CD14-positive monocyte (primary cell): ENCODE data around the gene STARD10. TPM values are rescaled to one million over a fixed set of nuclear protein-coding genes. Genes with fewer than 3 reads are reported as not detected.

Experiments
- DNase-seq, 3 donors: peaks; one replicate each; pipeline ENCODE4 v3.0.0-alpha.2; 2011 to 2022
- H2AFZ ChIP-seq: 2 replicates; pipeline ENCODE4 v1.6.0; 2012; ENCODE audit warnings: mild to moderate bottlenecking, low read depth, low read length, inconsistent platforms; ENCODE audit not compliant: insufficient read depth, poor library complexity, severe bottlenecking
- H3K27ac ChIP-seq, 2 donors: 1 replicate in 1 of 2; 2 replicates in 1 of 2; pipeline ENCODE4 v1.5.1; 2012 to 2013; ENCODE audit warnings: low read length in 2 of 2, control low read depth in 1 of 2, inconsistent platforms in 1 of 2, low read depth in 1 of 2, mild to moderate bottlenecking in 1 of 2
- H3K27me3 ChIP-seq, 2 donors: one replicate each; pipeline versions ENCODE4 v1.6.0 to v1.6.1; 2011 to 2013; ENCODE audit warnings: low read length in 2 of 2; ENCODE audit not compliant: control insufficient read depth in 2 of 2, insufficient read depth in 2 of 2
- H3K36me3 ChIP-seq, 2 donors: replicated peaks in 1 of 2; 1 replicate in 1 of 2; 2 replicates in 1 of 2; pipeline versions ENCODE4 v1.5.1 to v1.6.1; 2012 to 2013; ENCODE audit warnings: low read length in 2 of 2, control low read depth in 1 of 2, inconsistent platforms in 1 of 2, mild to moderate bottlenecking in 1 of 2; ENCODE audit not compliant: insufficient read depth in 2 of 2, control insufficient read depth in 1 of 2
- H3K4me1 ChIP-seq, 2 donors: 1 replicate in 1 of 2; 2 replicates in 1 of 2; pipeline versions ENCODE4 v1.5.1 to v1.6.1; 2012 to 2013; ENCODE audit warnings: low read length in 2 of 2, control low read depth in 1 of 2, inconsistent platforms in 1 of 2, mild to moderate bottlenecking in 1 of 2, moderate library complexity in 1 of 2; ENCODE audit not compliant: insufficient read depth in 2 of 2, control insufficient read depth in 1 of 2
- H3K4me2 ChIP-seq: replicated peaks from 2 replicates; pipeline ENCODE3; 2012; ENCODE audit warnings: low read length, moderate library complexity, mild to moderate bottlenecking; ENCODE audit not compliant: poor library complexity, severe bottlenecking; ENCODE audit errors: extremely low read depth
- H3K4me3 ChIP-seq, 3 experiments: fragments of 200-600 bp in 1 of 3; sonication (generic) in 1 of 3; replicated peaks in 1 of 3; 1 replicate in 2 of 3; 2 replicates in 1 of 3; pipeline ENCODE4 v1.5.1; 2011 to 2013; ENCODE audit warnings: low read length in 3 of 3, mild to moderate bottlenecking in 3 of 3, control low read depth in 2 of 3, low read depth in 2 of 3, inconsistent platforms in 1 of 3, moderate library complexity in 1 of 3
- H3K79me2 ChIP-seq: 2 replicates; pipeline ENCODE4 v1.6.0; 2012; ENCODE audit warnings: mild to moderate bottlenecking, control low read depth, inconsistent platforms, low read length, moderate library complexity; ENCODE audit not compliant: insufficient read depth
- H3K9ac ChIP-seq: 2 replicates; pipeline ENCODE4 v1.6.0; 2017; ENCODE audit warnings: low read length, mild to moderate bottlenecking; ENCODE audit not compliant: insufficient read depth, poor library complexity, severe bottlenecking
- H3K9me3 ChIP-seq, 2 donors: replicated peaks in 1 of 2; 1 replicate in 1 of 2; 2 replicates in 1 of 2; pipeline versions ENCODE4 v1.5.1 to v1.6.1; 2012 to 2013; ENCODE audit warnings: low read length in 2 of 2, control low read depth in 1 of 2; ENCODE audit not compliant: control insufficient read depth in 1 of 2, insufficient read depth in 1 of 2
- H4K20me1 ChIP-seq: 2 replicates; pipeline ENCODE4 v1.6.0; 2012; ENCODE audit warnings: mild to moderate bottlenecking, low read length, control low read depth, moderate library complexity; ENCODE audit not compliant: insufficient read depth
- H3K27ac Mint-ChIP-seq, 7 donors: one replicate each; pipeline ENCODE4 v1.8.0; 2020; ENCODE audit warnings: mild to moderate bottlenecking in 7 of 7, mixed read lengths in 7 of 7, moderate library complexity in 6 of 7, inconsistent platforms in 2 of 7
- H3K27me3 Mint-ChIP-seq, 3 donors: one replicate each; pipeline ENCODE4 v1.8.0; 2021 to 2022; ENCODE audit warnings: low read depth in 3 of 3, mild to moderate bottlenecking in 3 of 3, mixed read lengths in 3 of 3, moderate library complexity in 3 of 3, inconsistent platforms in 1 of 3
- H3K36me3 Mint-ChIP-seq, 2 donors: one replicate each; pipeline ENCODE4 v1.8.0; 2020; ENCODE audit warnings: mixed read lengths in 2 of 2, inconsistent platforms in 1 of 2, mild to moderate bottlenecking in 1 of 2
- H3K4me1 Mint-ChIP-seq: one replicate; pipeline ENCODE4 v1.8.0; 2020; ENCODE audit warnings: mild to moderate bottlenecking, mixed read lengths
- H3K4me3 Mint-ChIP-seq, 2 donors: one replicate each; pipeline ENCODE4 v1.8.0; 2020; ENCODE audit warnings: mild to moderate bottlenecking in 2 of 2, mixed read lengths in 2 of 2, moderate library complexity in 1 of 2
- H3K9me3 Mint-ChIP-seq, 7 donors: one replicate each; pipeline ENCODE4 v1.8.0; 2020 to 2022; ENCODE audit warnings: mixed read lengths in 7 of 7, mild to moderate bottlenecking in 6 of 7, moderate library complexity in 6 of 7, inconsistent platforms in 2 of 7
- WGBS: methylation state at CpG from one replicate; pipeline ENCODE4 v1.1.5; 2013; ENCODE audit warnings: missing lambda C conversion rate; ENCODE audit not compliant: insufficient coverage; 5-methylcytosine and 5-hydroxymethylcytosine counted together
- intact Hi-C, 2 donors: fragments of 100-400 bp; cut with micrococcal nuclease; formaldehyde crosslinking; loops; one replicate each; pipeline versions ENCODE4 v1.15.0 to v1.15.1; 2023
- polyA plus RNA-seq, 3 donors: library from polyadenylated mRNA; depleted of rRNA in 1 of 3; unstranded in 2 of 3; stranded (reverse) in 1 of 3; fragments of 300-500 nt in 2 of 3; fragments of >200 nt in 1 of 3; fragmentation: Illumina TruSeq in 2 of 3; gene quantifications; 1 replicate in 2 of 3; 2 replicates in 1 of 3; pipeline ENCODE4 v1.2.3, GENCODE V29; 2012 to 2021
- TF ChIP-seq, protein P1 (sequence below): fragments of 200-600 bp; IDR thresholded peaks from one replicate; pipeline ENCODE4 v1.8.0; 2022; ENCODE audit warnings: antibody characterized with exemption, mild to moderate bottlenecking

The STARD10 gene
- polyA plus RNA-seq, 3 donors, result 13.6 to 18.7 (median 15.4) TPM

GRCh38 chr11:72831521-72832300 lies 37.9 kb upstream of the STARD10 start:
- DNase-seq, result peak; percentile 49 to 66 (median 64)
- H3K79me2 ChIP-seq, result peaks cover 12% of the 10 kb centered on the region
- H3K4me3 ChIP-seq, result no peak overlapping the region
- Mint-ChIP-seq H3K27me3 (peaks cover 0 to 2% (median 2%) of the 10 kb centered on the region in 3 donors), H3K27ac (peak overlapping the region in 6 of 7 donors; percentile 8 to 77 (median 57)), H3K36me3 (peaks cover 52 to 72% of the 10 kb centered on the region in 2 donors), H3K4me3 (no peak overlapping the region), H3K9me3 (no peaks in the 10 kb centered on the region), H3K4me1 (peaks cover 58% of the 10 kb centered on the region)
- peaks cover 54 to 66% of the 10 kb centered on the region in 2 donors for H3K36me3 ChIP-seq
- WGBS, result 29% methylated on average over 7 of the region's 13 CpGs
- H3K4me2 ChIP-seq, result no peak overlapping the region
- H2AFZ ChIP-seq, result no peak overlapping the region
- H3K27me3 ChIP-seq, result no peaks in the 10 kb centered on the region
- H3K4me1 ChIP-seq, result peaks cover 46 to 49% of the 10 kb centered on the region in 2 donors
- intact Hi-C loops, result loop anchor here (2.0 to 10.0 kb wide), 4 partner anchors 346 to 413 kb away; no protein-coding TSS in a partner anchor
- TF ChIP-seq, protein P1, sequence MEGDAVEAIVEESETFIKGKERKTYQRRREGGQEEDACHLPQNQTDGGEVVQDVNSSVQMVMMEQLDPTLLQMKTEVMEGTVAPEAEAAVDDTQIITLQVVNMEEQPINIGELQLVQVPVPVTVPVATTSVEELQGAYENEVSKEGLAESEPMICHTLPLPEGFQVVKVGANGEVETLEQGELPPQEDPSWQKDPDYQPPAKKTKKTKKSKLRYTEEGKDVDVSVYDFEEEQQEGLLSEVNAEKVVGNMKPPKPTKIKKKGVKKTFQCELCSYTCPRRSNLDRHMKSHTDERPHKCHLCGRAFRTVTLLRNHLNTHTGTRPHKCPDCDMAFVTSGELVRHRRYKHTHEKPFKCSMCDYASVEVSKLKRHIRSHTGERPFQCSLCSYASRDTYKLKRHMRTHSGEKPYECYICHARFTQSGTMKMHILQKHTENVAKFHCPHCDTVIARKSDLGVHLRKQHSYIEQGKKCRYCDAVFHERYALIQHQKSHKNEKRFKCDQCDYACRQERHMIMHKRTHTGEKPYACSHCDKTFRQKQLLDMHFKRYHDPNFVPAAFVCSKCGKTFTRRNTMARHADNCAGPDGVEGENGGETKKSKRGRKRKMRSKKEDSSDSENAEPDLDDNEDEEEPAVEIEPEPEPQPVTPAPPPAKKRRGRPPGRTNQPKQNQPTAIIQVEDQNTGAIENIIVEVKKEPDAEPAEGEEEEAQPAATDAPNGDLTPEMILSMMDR, result peak; percentile 89
- H3K9me3 ChIP-seq, result no peaks in the 10 kb centered on the region
- no peak overlapping the region for H3K9ac ChIP-seq
- peaks cover 65% of the 10 kb centered on the region for H4K20me1 ChIP-seq
- H3K27ac ChIP-seq, result peak overlapping the region; percentile 36 to 57

DNA sequence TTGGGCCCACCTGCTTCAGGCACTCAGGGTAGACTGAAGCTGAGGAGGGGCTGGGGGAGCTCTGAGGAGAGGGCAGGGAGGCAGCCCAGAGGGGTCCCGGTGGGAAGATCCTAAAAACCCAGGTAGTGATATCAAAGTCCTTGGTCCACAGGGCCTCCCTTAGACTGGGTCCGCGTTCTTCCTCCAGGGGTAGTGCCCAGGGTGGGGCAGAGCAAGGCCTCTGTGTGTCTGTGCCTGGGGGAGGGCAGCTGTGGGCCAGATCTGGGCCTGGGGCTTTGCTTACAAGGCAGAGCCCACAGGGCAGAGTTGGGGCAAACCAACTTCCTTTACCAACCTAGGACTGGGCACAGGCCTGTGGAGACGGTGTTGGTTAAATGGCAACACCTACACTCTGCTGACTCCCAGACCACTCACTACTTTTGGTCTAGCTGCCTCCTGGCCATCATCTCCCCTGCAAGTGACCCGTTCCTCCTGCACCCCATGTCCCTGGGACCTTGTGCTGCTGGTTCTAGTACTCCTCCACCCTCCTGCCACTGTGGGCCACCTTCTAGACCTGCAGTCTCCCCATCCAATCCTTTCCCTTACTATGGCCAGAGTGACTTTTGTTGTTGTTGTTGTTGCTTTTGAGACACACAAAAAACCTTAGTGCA lies 36.2 kb upstream of the STARD10 start:
- H3K27ac Mint-ChIP-seq, result peak overlapping the region in 3 of 7 donors; percentile 62 to 89 (median 63)
- peaks cover 56 to 79% of the 10 kb centered on the region in 2 donors for H3K36me3 Mint-ChIP-seq
- Histone ChIP-seq H2AFZ (no peak overlapping the region), H4K20me1 (peaks cover 75% of the 10 kb centered on the region), H3K9me3 (no peaks in the 10 kb centered on the region), H3K4me2 (no peak overlapping the region), H3K27ac (peak overlapping the region; percentile 63 to 77), H3K36me3 (peaks cover 65 to 76% of the 10 kb centered on the region in 2 donors), H3K4me1 (peaks cover 41 to 51% of the 10 kb centered on the region in 2 donors), H3K27me3 (no peaks in the 10 kb centered on the region), H3K79me2 (peaks cover 25% of the 10 kb centered on the region), H3K4me3 (no peak overlapping the region), H3K9ac (no peak overlapping the region)
- 100% methylated on average over 1 of the region's 5 CpGs for WGBS
- H3K4me1 Mint-ChIP-seq, result peaks cover 58% of the 10 kb centered on the region
- no peak overlapping the region for H3K4me3 Mint-ChIP-seq
- H3K9me3 Mint-ChIP-seq, result no peaks in the 10 kb centered on the region
- DNase-seq, result no peak
- intact Hi-C loops, result loop anchor here (2.0 to 10.0 kb wide), 4 partner anchors 347 to 415 kb away; no protein-coding TSS in a partner anchor
- TF ChIP-seq, protein P1, result no peak
- H3K27me3 Mint-ChIP-seq, result peaks cover 0 to 2% (median 0%) of the 10 kb centered on the region in 3 donors
